Spleen (tissue), 11 donors: ENCODE results near the gene ZDHHC18. TPM values are rescaled to one million over a fixed set of nuclear protein-coding genes. Genes with fewer than 3 reads are reported as not detected.

ENCODE experiments used
- DNase-seq: peaks from one replicate; pipeline ENCODE4 v3.0.0-alpha.2; 2020
- H3K27ac ChIP-seq, 8 donors: fragments of 200-600 bp; sonication (generic) in 7 of 8; 1 replicate in 4 of 8; 2 replicates in 4 of 8; pipeline versions ENCODE4 v1.5.0 to v1.8.0; 2016 to 2021; ENCODE audit warnings: inconsistent platforms in 4 of 8, mild to moderate bottlenecking in 4 of 8, moderate library complexity in 1 of 8
- H3K27me3 ChIP-seq, 7 donors: fragments of 200-600 bp; sonication (generic) in 6 of 7; replicated peaks in 1 of 7; 1 replicate in 4 of 7; 2 replicates in 3 of 7; pipeline versions ENCODE4 v1.5.0 to v1.8.0; 2016 to 2021; ENCODE audit warnings: inconsistent platforms in 3 of 7, mild to moderate bottlenecking in 1 of 7
- H3K36me3 ChIP-seq, 6 donors: fragments of 200-600 bp; sonication (generic) in 5 of 6; 1 replicate in 4 of 6; 2 replicates in 2 of 6; pipeline versions ENCODE4 v1.5.0 to v1.8.0; 2016 to 2021; ENCODE audit warnings: inconsistent platforms in 2 of 6
- H3K4me1 ChIP-seq, 6 donors: fragments of 200-600 bp; sonication (generic) in 5 of 6; 1 replicate in 3 of 6; 2 replicates in 3 of 6; pipeline versions ENCODE4 v1.5.0 to v1.8.0; 2016 to 2021; ENCODE audit warnings: inconsistent platforms in 3 of 6
- H3K4me3 ChIP-seq, 8 donors: fragments of 200-600 bp; sonication (generic) in 7 of 8; 1 replicate in 4 of 8; 2 replicates in 4 of 8; pipeline versions ENCODE4 v1.5.0 to v1.8.0; 2016 to 2021; ENCODE audit warnings: inconsistent platforms in 4 of 8, mild to moderate bottlenecking in 4 of 8, moderate library complexity in 2 of 8
- H3K9me3 ChIP-seq, 8 donors: fragments of 200-600 bp; sonication (generic) in 7 of 8; 1 replicate in 4 of 8; 2 replicates in 4 of 8; pipeline versions ENCODE4 v1.5.0 to v1.8.0; 2016 to 2021; ENCODE audit warnings: inconsistent platforms in 4 of 8
- CTCF ChIP-seq, 11 experiments: fragments of 200-600 bp in 7 of 11; fragments of 450-650 bp in 4 of 11; sonication (generic) in 4 of 11; IDR thresholded peaks in 8 of 11; conservative IDR thresholded peaks in 3 of 11; 1 replicate in 7 of 11; 2 replicates in 4 of 11; pipeline versions ENCODE4 v1.4.0 to v1.8.0; 2016 to 2021; ENCODE audit warnings: antibody characterized with exemption in 11 of 11, inconsistent platforms in 4 of 11, mild to moderate bottlenecking in 1 of 11
- POLR2A ChIP-seq, 3 donors: fragments of 450-650 bp; IDR thresholded peaks; one replicate each; pipeline ENCODE4 v1.5.1; 2017; ENCODE audit warnings: antibody characterized with exemption in 3 of 3, mild to moderate bottlenecking in 1 of 3
- POLR2AphosphoS5 ChIP-seq, 3 donors: sonication (generic); formaldehyde crosslinking; IDR thresholded peaks; one replicate each; pipeline ENCODE4 v1.5.1; 2017; ENCODE audit warnings: antibody characterized with exemption in 3 of 3
- WGBS, 5 donors: extraction: QIAGEN DNeasy Blood & Tissue Kit in 3 of 5; methylation state at CpG; one replicate each; pipeline versions ENCODE4 v1.1.5 to v1.1.7; 2013 to 2018; 5-methylcytosine and 5-hydroxymethylcytosine counted together
- intact Hi-C: fragments of 100-400 bp; cut with DNase I; formaldehyde crosslinking; loops from one replicate; pipeline ENCODE4 v1.15.0; 2023; ENCODE audit warnings: low total_unique reads
- polyA plus RNA-seq, 3 donors: library from polyadenylated mRNA; stranded (reverse); fragments of 200-250 nt; gene quantifications; one replicate each; pipeline ENCODE4 v1.2.1, GENCODE V29; 2013
- total RNA-seq, 7 donors: library from RNA; depleted of rRNA in 3 of 7; stranded (reverse); fragments of >200 nt in 3 of 7; fragmentation: NEBNext Ultra II Directional in 4 of 7; extraction: Animal tissue kit (Norgen Biotek cat#: 25700) in 4 of 7; gene quantifications; one replicate each; pipeline versions ENCODE4 v1.1.0 to v1.2.1, GENCODE V29; 2016 to 2021
- donor health status: healthy with polysubstance abuse.
- donor health status: DM: no; HTN: no; CAD: no; lungs with moderate emphysema.
- donor health status: DM: no; HTN: no; CAD: no.
- donor health status: Bipolar disorder and iron deficiency.
- donor health status: healthy.
- donor health status: DM: no; HTN: no; CAD: no.
- donor health status: DM: yes; HTN: yes; CAD: no.

ZDHHC18 gene
- total and polyA plus RNA-seq, 10 donors = 6.2 to 80.4 (median 50.3) TPM

- DNase-seq = no peak
- intact Hi-C loops = loop anchor here (10.0 kb wide), 1 partner anchor 60 kb away; no protein-coding TSS in a partner anchor
- peak overlapping the region in 3 of 8 donors; percentile 48 to 61 (median 59) for H3K27ac ChIP-seq
- H3K27me3 ChIP-seq = no peaks in the 10 kb centered on the region
- WGBS, 5 donors = 71 to 96% (median 89%) methylated on average over 3 of the region's 3 CpGs
- H3K9me3 ChIP-seq = no peaks in the 10 kb centered on the region
- TF ChIP-seq CTCF (IDR thresholded peaks at IDR 0.05 in 8 of 11, conservative IDR thresholded peaks at IDR 0.05 in 3 of 11) (no peak), POLR2AphosphoS5 (IDR thresholded peaks at IDR 0.05) (no peak), POLR2A (IDR thresholded peaks at IDR 0.05) (no peak)
- no peaks in the 10 kb centered on the region for H3K36me3 ChIP-seq
- peaks cover 0 to 36% (median 10%) of the 10 kb centered on the region in 6 donors for H3K4me1 ChIP-seq
- H3K4me3 ChIP-seq = no peak overlapping the region
Observed at GRCh38 chr1:26814893-26815292, 11.6 kb upstream of the ZDHHC18 start.

GRCh38 chr1:26820784-26821269, 5.7 kb upstream of the ZDHHC18 start:
- no peak for DNase-seq
- peaks cover 14 to 42% (median 25%) of the 10 kb centered on the region in 6 donors for H3K4me1 ChIP-seq
- intact Hi-C loops = no loop called here
- no peak for TF ChIP-seq POLR2A (IDR thresholded peaks at IDR 0.05)
- peak in 7 of 11 experiments; percentile 19 to 60 (median 48) for TF ChIP-seq CTCF (IDR thresholded peaks at IDR 0.05 in 8 of 11, conservative IDR thresholded peaks at IDR 0.05 in 3 of 11)
- peak in 1 of 3 donors; percentile 29 for TF ChIP-seq POLR2AphosphoS5 (IDR thresholded peaks at IDR 0.05)
- no peaks in the 10 kb centered on the region for H3K9me3 ChIP-seq
- 21 to 40% (median 29%) methylated on average over 4 of the region's 4 CpGs for WGBS, 5 donors
- H3K27me3 ChIP-seq = no peaks in the 10 kb centered on the region
- peak overlapping the region in 6 of 8 donors; percentile 37 to 77 (median 66) for H3K27ac ChIP-seq
- peak overlapping the region in 2 of 8 donors; percentile 2 to 49 for H3K4me3 ChIP-seq
- no peaks in the 10 kb centered on the region for H3K36me3 ChIP-seq

- Histone ChIP-seq H3K4me1 (peaks cover 20 to 52% (median 38%) of the 10 kb centered on the region in 6 donors), H3K4me3 (no peak overlapping the region), H3K9me3 (no peaks in the 10 kb centered on the region), H3K36me3 (no peaks in the 10 kb centered on the region), H3K27me3 (no peaks in the 10 kb centered on the region), H3K27ac (no peak overlapping the region)
- TF ChIP-seq POLR2A (IDR thresholded peaks at IDR 0.05) (no peak), CTCF (IDR thresholded peaks at IDR 0.05 in 8 of 11, conservative IDR thresholded peaks at IDR 0.05 in 3 of 11) (no peak), POLR2AphosphoS5 (IDR thresholded peaks at IDR 0.05) (no peak)
- intact Hi-C loops = no loop called here
- no peak for DNase-seq
- WGBS, 5 donors = 95 to 98% (median 97%) methylated on average over 4 of the region's 4 CpGs
Observed at GRCh38 chr1:26822737-26823395, 3.6 kb upstream of the ZDHHC18 start.

- no peak for DNase-seq
- TF ChIP-seq POLR2AphosphoS5 (IDR thresholded peaks at IDR 0.05) = no peak
- no peak for TF ChIP-seq POLR2A (IDR thresholded peaks at IDR 0.05)
- TF ChIP-seq CTCF (IDR thresholded peaks at IDR 0.05 in 8 of 11, conservative IDR thresholded peaks at IDR 0.05 in 3 of 11) = no peak
- H3K36me3 ChIP-seq = peaks cover 0 to 7% (median 0%) of the 10 kb centered on the region in 6 donors
- 84 to 96% (median 90%) methylated on average over 3 of the region's 3 CpGs for WGBS, 5 donors
- no peaks in the 10 kb centered on the region for H3K27me3 ChIP-seq
- H3K27ac ChIP-seq = peak overlapping the region in 2 of 8 donors; percentile 93 to 94
- intact Hi-C loops = no loop called here
- H3K4me1 ChIP-seq = peaks cover 39 to 70% (median 56%) of the 10 kb centered on the region in 6 donors
- H3K9me3 ChIP-seq = no peaks in the 10 kb centered on the region
- no peak overlapping the region for H3K4me3 ChIP-seq
Observed at GRCh38 chr1:26824731-26825130, 1.8 kb upstream of the ZDHHC18 start.
